Common myeloid progenitor, CD34-positive (primary cell): ENCODE measurements around the gene RPGR.

Source experiments
- CTCF ChIA-PET: fragments of 350-600 bp; sonication (Branson Sonifier 250); formaldehyde crosslinking; loops from one replicate; lab custom pipeline; 2021; ENCODE audit warnings: antibody characterized with exemption; lab: Charles Lee
- POLR2A ChIA-PET: fragments of 350-600 bp; sonication (Branson Sonifier 250); formaldehyde crosslinking; loops from one replicate; lab custom pipeline; 2021; ENCODE audit warnings: antibody characterized with exemption; lab: Charles Lee
- DNase-seq, 3 donors: peaks; one replicate each; pipeline versions ENCODE4 v3.0.0 to v3.0.0-alpha.2; 2013
- H3K27ac ChIP-seq, 2 experiments: 1 replicate in 1 of 2; 2 replicates in 1 of 2; pipeline ENCODE4 v1.7.0; 2013; ENCODE audit warnings: inconsistent platforms in 2 of 2, low read length in 2 of 2, mild to moderate bottlenecking in 2 of 2, low read depth in 1 of 2, moderate library complexity in 1 of 2; ENCODE audit not compliant: severe bottlenecking in 2 of 2, insufficient read depth in 1 of 2, poor library complexity in 1 of 2
- H3K27me3 ChIP-seq, 5 experiments: replicated peaks in 2 of 5; 1 replicate in 3 of 5; 2 replicates in 2 of 5; pipeline versions ENCODE4 v1.6.1 to v1.7.0; 2013; ENCODE audit warnings: low read length in 4 of 5, mild to moderate bottlenecking in 2 of 5, moderate library complexity in 2 of 5, inconsistent platforms in 1 of 5; ENCODE audit not compliant: insufficient read depth in 5 of 5, control insufficient read depth in 4 of 5
- H3K36me3 ChIP-seq, 4 experiments: 1 replicate in 2 of 4; 2 replicates in 2 of 4; pipeline versions ENCODE4 v1.6.1 to v1.7.0; 2013; ENCODE audit warnings: low read length in 3 of 4, control low read depth in 1 of 4, mild to moderate bottlenecking in 1 of 4; ENCODE audit not compliant: control insufficient read depth in 4 of 4, insufficient read depth in 4 of 4
- H3K4me1 ChIP-seq, 4 experiments: 1 replicate in 3 of 4; 2 replicates in 1 of 4; pipeline versions ENCODE4 v1.6.1 to v1.7.1; 2013; ENCODE audit warnings: low read length in 3 of 4, mild to moderate bottlenecking in 3 of 4, control low read depth in 1 of 4, inconsistent platforms in 1 of 4, moderate library complexity in 1 of 4; ENCODE audit not compliant: control insufficient read depth in 4 of 4, insufficient read depth in 4 of 4; ENCODE audit errors: control extremely low read depth in 1 of 4
- H3K4me3 ChIP-seq, 7 experiments: 1 replicate in 4 of 7; 2 replicates in 3 of 7; pipeline versions ENCODE4 v1.5.1 to v1.7.0; 2013; ENCODE audit warnings: mild to moderate bottlenecking in 7 of 7, low read length in 6 of 7, moderate library complexity in 6 of 7, inconsistent platforms in 2 of 7, low read depth in 2 of 7, control low read depth in 1 of 7; ENCODE audit not compliant: insufficient read depth in 4 of 7, control insufficient read depth in 1 of 7; ENCODE audit errors: extremely low read depth in 1 of 7
- H3K9me3 ChIP-seq, 5 experiments: 1 replicate in 4 of 5; 2 replicates in 1 of 5; pipeline versions ENCODE4 v1.6.1 to v1.7.1; 2013; ENCODE audit warnings: low read length in 4 of 5, mild to moderate bottlenecking in 2 of 5, inconsistent platforms in 1 of 5, low read depth in 1 of 5, moderate library complexity in 1 of 5; ENCODE audit not compliant: control insufficient read depth in 4 of 5, insufficient read depth in 2 of 5; ENCODE audit errors: control extremely low read depth in 1 of 5
- WGBS: methylation state at CpG from one replicate; pipeline ENCODE4 v1.1.5; 2013; ENCODE audit not compliant: insufficient coverage; 5-methylcytosine and 5-hydroxymethylcytosine counted together

Gene RPGR

DNA sequence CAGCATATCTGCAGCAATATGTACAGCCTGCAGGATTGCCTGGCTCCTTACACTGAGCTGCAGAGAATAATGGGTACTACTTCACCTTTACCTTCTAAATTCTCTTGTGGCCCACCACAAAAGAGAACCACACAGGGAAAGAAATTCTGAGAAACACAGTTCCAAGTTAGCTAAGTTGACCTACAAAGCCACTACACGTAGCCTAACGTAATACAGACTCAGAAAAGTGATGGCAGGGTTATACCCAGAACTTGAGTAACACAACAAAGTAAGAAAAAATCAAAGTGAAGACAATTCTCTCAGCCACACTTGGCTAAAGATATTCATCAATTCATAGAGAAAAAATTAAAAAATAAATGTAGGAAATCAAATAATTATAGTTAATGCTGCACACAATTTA lies 80.3 kb downstream of the RPGR start:
- Histone ChIP-seq H3K9me3 (no peaks in the 10 kb centered on the region), H3K4me1 (no peaks in the 10 kb centered on the region), H3K27me3 (peaks cover 0 to 2% (median 0%) of the 10 kb centered on the region in 5 experiments), H3K4me3 (no peak overlapping the region), H3K36me3 (no peaks in the 10 kb centered on the region), H3K27ac (no peak overlapping the region)
- 88% methylated on average over 2 of the region's 2 CpGs for WGBS
- no peak for DNase-seq
- ChIA-PET CTCF (no interaction called here), POLR2A (no interaction called here)

DNA sequence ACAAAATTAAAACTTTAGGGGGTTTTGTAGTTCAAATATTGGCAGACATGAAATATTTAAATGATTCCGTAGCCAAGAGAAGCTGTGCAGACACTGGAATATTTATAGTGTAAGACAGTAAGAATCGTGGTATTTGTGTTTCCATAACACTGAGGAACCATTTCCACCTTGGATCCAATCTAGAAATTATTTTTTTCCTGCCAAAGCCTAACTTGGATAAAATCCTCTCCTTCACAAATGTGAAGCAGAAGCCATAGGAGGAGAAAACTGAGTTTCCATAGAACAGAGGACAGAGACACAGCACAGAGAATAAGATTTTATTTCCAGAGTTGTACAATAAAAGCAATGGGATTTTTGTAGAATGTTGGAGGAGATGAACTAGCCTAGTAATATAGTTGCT lies 86.8 kb downstream of the RPGR start:
- CTCF ChIA-PET: no interaction called here
- no peak for DNase-seq
- Histone ChIP-seq H3K4me3 (no peak overlapping the region), H3K4me1 (no peaks in the 10 kb centered on the region), H3K9me3 (no peaks in the 10 kb centered on the region), H3K36me3 (no peaks in the 10 kb centered on the region), H3K27me3 (peaks cover 0 to 2% (median 0%) of the 10 kb centered on the region in 5 experiments), H3K27ac (no peak overlapping the region)
- WGBS: no CpG with 5 or more reads among the region's 2 CpGs
- POLR2A ChIA-PET: no interaction called here

DNA sequence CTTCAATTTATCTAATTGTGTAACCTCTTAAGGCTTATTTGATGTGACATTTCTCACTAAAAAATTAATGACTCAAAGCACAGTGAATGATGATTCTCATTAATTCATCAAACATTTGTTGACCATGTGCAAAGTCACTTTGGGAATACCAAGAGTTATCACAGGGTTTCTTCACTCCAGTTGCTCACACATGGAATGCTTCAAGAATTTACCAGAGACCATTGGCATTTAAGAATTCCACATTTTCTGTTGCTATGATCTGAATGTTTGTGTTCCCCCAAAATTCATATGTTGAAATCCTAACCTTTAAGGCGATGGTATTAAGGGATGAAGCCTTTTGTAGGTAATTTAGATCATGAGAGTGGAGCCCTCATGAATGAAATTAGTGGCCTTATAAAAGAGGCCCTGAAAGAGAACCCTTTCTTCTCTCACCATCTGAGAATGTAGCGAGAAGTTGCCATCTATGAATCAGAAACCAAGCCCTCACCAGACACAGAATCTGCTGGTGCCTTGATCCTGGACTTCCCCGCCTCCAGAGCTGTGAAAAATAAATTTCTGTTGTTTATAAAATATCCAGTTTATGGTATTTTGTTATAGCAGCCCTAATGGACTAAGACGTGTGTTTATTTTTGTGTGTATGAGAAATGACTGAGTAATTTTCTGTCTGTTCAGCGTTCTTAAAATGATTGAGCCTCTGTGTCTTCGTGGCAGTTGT lies 90.3 kb downstream of the RPGR start:
- Histone ChIP-seq H3K36me3 (no peaks in the 10 kb centered on the region), H3K27me3 (no peaks in the 10 kb centered on the region), H3K4me3 (no peak overlapping the region), H3K27ac (no peak overlapping the region), H3K9me3 (no peaks in the 10 kb centered on the region), H3K4me1 (no peaks in the 10 kb centered on the region)
- ChIA-PET CTCF (no interaction called here), POLR2A (no interaction called here)
- DNase-seq: no peak
- WGBS: 86% methylated on average over 4 of the region's 6 CpGs

DNA sequence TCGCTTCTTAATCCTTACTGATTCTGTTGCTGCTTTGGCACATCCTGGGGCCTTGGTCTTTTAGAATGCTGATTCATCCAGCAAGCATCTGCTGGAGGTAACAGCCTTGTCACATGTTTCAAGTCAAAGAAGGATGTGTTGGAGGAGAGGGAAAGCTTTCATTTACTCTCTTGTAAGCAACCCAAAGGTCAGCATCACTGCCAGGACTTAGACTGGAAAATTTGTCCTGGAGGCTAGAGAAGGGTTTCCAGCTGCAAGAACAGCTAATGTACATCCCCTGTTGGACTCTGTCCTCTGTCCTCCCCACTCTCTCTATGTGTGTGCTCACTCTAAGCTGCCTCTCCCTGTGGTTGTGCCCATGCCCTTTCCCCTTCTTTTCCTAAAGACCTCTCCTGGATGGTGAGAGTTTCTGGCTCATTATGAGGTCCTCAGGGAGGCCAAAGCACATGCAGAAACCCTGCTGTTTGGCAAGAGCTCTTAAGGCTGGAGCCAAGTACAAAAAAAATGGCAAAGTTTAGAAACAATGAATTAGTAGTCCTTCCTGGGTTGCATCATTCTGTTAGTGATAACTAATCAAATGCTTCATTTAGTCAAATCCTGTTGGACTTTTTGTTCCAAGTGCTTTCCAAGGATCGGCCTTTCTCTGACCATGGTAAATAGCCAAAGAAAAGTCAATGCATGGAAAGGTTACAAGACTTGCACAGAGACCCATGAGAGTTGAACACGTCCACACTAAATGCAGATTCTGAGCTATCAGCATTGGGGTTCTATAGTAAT lies 93.2 kb downstream of the RPGR start:
- H3K4me3 ChIP-seq: no peak overlapping the region
- CTCF ChIA-PET: no interaction called here
- POLR2A ChIA-PET: interaction anchor here (0.6 kb wide), 1 partner anchor 333 kb away, joined by 3 read pairs; no protein-coding TSS in a partner anchor
- no peaks in the 10 kb centered on the region for H3K9me3 ChIP-seq
- DNase-seq: no peak
- H3K27ac ChIP-seq: no peak overlapping the region
- H3K36me3 ChIP-seq: no peaks in the 10 kb centered on the region
- 67% methylated on average over 3 of the region's 3 CpGs for WGBS
- no peaks in the 10 kb centered on the region for H3K4me1 ChIP-seq
- no peaks in the 10 kb centered on the region for H3K27me3 ChIP-seq

DNA sequence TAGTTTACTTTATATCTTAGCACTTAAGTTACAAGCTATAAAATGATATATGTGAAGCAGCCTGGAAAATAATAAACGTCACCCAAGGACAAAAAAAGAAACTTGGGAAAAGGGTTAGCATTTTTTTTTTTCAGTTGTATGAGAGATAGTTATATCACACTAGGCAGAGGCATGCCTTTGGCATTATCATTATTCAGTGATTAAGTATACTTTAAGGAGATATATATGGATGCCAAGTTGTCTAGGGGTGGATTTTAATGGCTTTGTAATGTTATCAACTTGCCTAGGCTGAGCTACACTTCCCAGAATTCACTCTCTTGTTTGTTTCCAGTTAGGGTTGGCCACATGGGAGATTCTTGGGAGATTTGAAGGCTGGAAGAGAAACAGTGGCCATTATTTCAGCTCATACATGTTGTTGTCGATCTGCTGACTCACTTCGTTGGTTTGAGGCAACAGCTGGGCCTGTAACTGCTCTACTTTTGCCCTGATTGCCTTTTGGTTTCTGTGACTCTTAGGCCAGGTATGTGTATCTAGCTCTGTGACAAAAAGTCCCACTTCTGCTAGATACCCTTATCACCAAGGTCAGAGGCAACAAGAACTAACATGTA lies 95.1 kb downstream of the RPGR start:
- Histone ChIP-seq H3K27me3 (peaks cover 0 to 3% (median 0%) of the 10 kb centered on the region in 5 experiments), H3K36me3 (no peaks in the 10 kb centered on the region), H3K9me3 (no peaks in the 10 kb centered on the region), H3K27ac (no peak overlapping the region), H3K4me1 (no peaks in the 10 kb centered on the region), H3K4me3 (no peak overlapping the region)
- no peak for DNase-seq
- ChIA-PET POLR2A (no interaction called here), CTCF (no interaction called here)
- WGBS: 83% methylated on average over 2 of the region's 3 CpGs

DNA sequence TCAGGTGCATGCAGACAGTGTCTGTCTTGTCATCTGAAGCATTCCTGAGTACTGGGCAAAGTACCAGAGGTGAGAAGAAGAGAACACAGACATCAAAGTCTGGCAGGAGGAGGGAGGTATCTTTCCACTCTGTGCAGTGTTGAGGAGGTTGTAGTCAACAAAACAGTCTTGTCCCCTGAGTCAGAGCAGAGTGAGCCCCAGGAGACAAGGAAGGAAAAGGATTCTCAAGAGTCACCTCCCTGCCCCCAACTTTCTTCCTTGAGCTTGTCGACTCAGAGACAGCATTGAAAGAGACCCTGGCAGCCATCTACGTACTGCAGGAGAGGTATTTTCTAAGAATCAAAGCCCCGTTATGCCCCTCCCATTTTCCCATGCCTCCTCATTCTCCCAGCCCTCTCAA lies 102.2 kb downstream of the RPGR start:
- no CpG with 5 or more reads among the region's 3 CpGs for WGBS
- no peak for DNase-seq

DNA sequence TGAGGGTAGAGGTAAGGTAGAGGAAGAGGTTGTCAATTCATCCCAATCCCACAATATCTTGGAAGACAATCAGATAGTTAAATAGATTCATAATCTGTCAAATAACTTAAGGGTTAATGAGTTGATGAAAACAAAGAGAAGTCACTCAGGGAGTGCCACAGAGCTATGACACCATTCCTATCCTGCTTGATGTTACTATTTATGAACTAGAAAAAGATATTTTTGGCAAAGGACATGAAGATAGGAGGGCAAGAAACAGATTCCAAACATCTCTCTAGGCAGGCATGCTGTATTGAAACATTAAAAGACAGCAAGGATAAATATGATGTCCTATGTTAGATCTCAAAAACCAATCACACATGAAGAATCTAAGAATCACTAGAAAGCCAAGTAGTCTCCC lies 103.1 kb downstream of the RPGR start:
- no peak overlapping the region for H3K27ac ChIP-seq
- ChIA-PET CTCF (no interaction called here), POLR2A (no interaction called here)
- H3K27me3 ChIP-seq: peaks cover 2 to 46% (median 16%) of the 10 kb centered on the region in 5 experiments
- no peak overlapping the region for H3K4me3 ChIP-seq
- H3K36me3 ChIP-seq: no peaks in the 10 kb centered on the region
- no peaks in the 10 kb centered on the region for H3K9me3 ChIP-seq
- peaks cover 0 to 18% (median 7%) of the 10 kb centered on the region in 4 experiments for H3K4me1 ChIP-seq
- DNase-seq: no peak

More for the DNA sequence above, 102.2 kb downstream of the RPGR start:
- Histone ChIP-seq H3K27ac (no peak overlapping the region), H3K27me3 (peaks cover 2 to 37% (median 16%) of the 10 kb centered on the region in 5 experiments), H3K4me1 (peaks cover 0 to 11% (median 6%) of the 10 kb centered on the region in 4 experiments), H3K36me3 (no peaks in the 10 kb centered on the region), H3K4me3 (no peak overlapping the region), H3K9me3 (no peaks in the 10 kb centered on the region)
- POLR2A ChIA-PET: no interaction called here
- CTCF ChIA-PET: no interaction called here
